ENCODE results near the gene TEX10.
"Not testable (repeated sequence)": the region's sequence is repeated elsewhere in the genome, so short reads cannot be mapped to it uniquely, and the experiment has no call there.

The TEX10 gene

GRCh38 chr9:100394816-100395215 is 42.1 kb upstream of the TEX10 start:
- Histone ChIP-seq H3K9ac (ENCODE audit: low read depth, low read length, poor library complexity) (no peak overlapping the region), H3K79me1 (ENCODE audit: low read depth, low read length) (no peaks in the 10 kb centered on the region), H3K4ac (ENCODE audit: low read length) (no peak overlapping the region), H3K4me3 (ENCODE audit: low read length in 2 of 2) (no peak overlapping the region), H4K91ac (ENCODE audit: low read depth, low read length, poor library complexity) (no peak overlapping the region), H2BK5ac (ENCODE audit: low read length) (no peak overlapping the region), H3K14ac (ENCODE audit: low read length) (no peak overlapping the region), H3K9me3 (replicated peaks in 1 of 2; ENCODE audit: control insufficient read depth in 2 of 2, insufficient read depth in 1 of 2, low read depth in 1 of 2, low read length in 2 of 2) (peaks cover 3 to 4% of the 10 kb centered on the region in 2 donors), H3K36me3 (replicated peaks in 1 of 2; ENCODE audit: control insufficient read depth in 2 of 2, insufficient read depth in 2 of 2, low read length in 2 of 2) (peaks cover 2 to 23% of the 10 kb centered on the region in 2 donors), H3K18ac (ENCODE audit: low read length) (no peak overlapping the region), H3K27ac (replicated peaks; ENCODE audit: low read length) (no peak overlapping the region), H2AFZ (ENCODE audit: low read length) (no peak overlapping the region), H2BK15ac (ENCODE audit: low read length) (no peak overlapping the region), H2BK12ac (ENCODE audit: low read length) (no peak overlapping the region), H2BK120ac (ENCODE audit: low read depth, low read length) (no peak overlapping the region), H3K4me1 (ENCODE audit: control insufficient read depth in 2 of 2, insufficient read depth in 1 of 2, low read depth in 1 of 2, low read length in 2 of 2) (no peaks in the 10 kb centered on the region), H3K27me3 (ENCODE audit: control insufficient read depth in 3 of 3, insufficient read depth in 3 of 3, low read depth in 1 of 3, low read length in 3 of 3) (no peaks in the 10 kb centered on the region), H4K8ac (ENCODE audit: low read depth, low read length) (no peak overlapping the region), H3K4me2 (ENCODE audit: insufficient read depth, low read length, poor library complexity, severe bottlenecking) (no peak overlapping the region), H3K23ac (ENCODE audit: low read depth, low read length, poor library complexity) (no peak overlapping the region), H2AK5ac (ENCODE audit: low read depth, low read length) (no peak overlapping the region)
- no peak for DNase-seq (ENCODE audit: low spot score)
- WGBS, 2 donors (ENCODE audit: extremely low coverage in 2 of 2, insufficient read length in 2 of 2, insufficient replicate concordance in 1 of 2) = no CpG with 5 or more reads among the region's 2 CpGs

DNA sequence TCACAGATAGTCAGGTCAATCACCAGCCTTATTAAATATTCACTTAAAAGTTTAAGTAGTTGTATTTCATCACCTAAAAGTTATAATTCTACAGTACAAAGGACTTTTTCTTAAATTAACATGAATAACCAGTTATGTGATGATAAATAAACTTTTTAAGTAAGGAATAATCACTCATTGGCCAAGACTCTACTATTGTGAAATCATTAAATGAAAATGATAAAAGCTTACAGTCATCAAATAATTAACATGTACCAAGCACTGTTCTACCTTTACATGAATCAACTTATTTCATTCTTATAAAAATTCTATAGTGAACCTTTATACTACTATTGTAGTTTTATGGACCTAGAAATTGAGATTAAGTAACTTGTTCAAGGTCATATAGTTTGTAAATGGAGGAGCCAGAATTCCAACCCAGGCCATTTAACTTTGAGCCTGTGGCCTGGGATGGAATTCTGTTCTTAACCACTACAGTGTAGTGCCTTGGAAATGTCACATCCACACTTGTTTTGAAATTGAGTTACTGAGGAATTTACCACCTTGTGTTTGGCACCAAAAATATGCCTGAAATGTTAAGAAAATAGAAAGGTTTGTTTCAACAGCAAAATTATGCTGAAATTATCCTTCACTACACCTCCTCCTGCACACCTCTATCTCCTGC is 41.4 kb upstream of the TEX10 start:
- H2BK15ac ChIP-seq (ENCODE audit: low read length) = no peak overlapping the region
- H4K91ac ChIP-seq (ENCODE audit: low read depth, low read length, poor library complexity) = no peak overlapping the region
- H3K23ac ChIP-seq (ENCODE audit: low read depth, low read length, poor library complexity) = no peak overlapping the region
- no peak for DNase-seq (ENCODE audit: low spot score)
- no peaks in the 10 kb centered on the region for H3K4me1 ChIP-seq (ENCODE audit: control insufficient read depth in 2 of 2, insufficient read depth in 1 of 2, low read depth in 1 of 2, low read length in 2 of 2)
- H2BK120ac ChIP-seq (ENCODE audit: low read depth, low read length) = no peak overlapping the region
- no peak overlapping the region for H3K4ac ChIP-seq (ENCODE audit: low read length)
- H3K14ac ChIP-seq (ENCODE audit: low read length) = no peak overlapping the region
- no peak overlapping the region for H4K8ac ChIP-seq (ENCODE audit: low read depth, low read length)
- H3K27ac ChIP-seq (replicated peaks; ENCODE audit: low read length) = no peak overlapping the region
- no peak overlapping the region for H3K4me2 ChIP-seq (ENCODE audit: insufficient read depth, low read length, poor library complexity, severe bottlenecking)
- peaks cover 2 to 25% of the 10 kb centered on the region in 2 donors for H3K36me3 ChIP-seq (replicated peaks in 1 of 2; ENCODE audit: control insufficient read depth in 2 of 2, insufficient read depth in 2 of 2, low read length in 2 of 2)
- no peak overlapping the region for H2AFZ ChIP-seq (ENCODE audit: low read length)
- H3K9ac ChIP-seq (ENCODE audit: low read depth, low read length, poor library complexity) = no peak overlapping the region
- no peak overlapping the region for H2BK12ac ChIP-seq (ENCODE audit: low read length)
- peaks cover 3 to 4% of the 10 kb centered on the region in 2 donors for H3K9me3 ChIP-seq (replicated peaks in 1 of 2; ENCODE audit: control insufficient read depth in 2 of 2, insufficient read depth in 1 of 2, low read depth in 1 of 2, low read length in 2 of 2)
- H3K79me1 ChIP-seq (ENCODE audit: low read depth, low read length) = no peaks in the 10 kb centered on the region
- H3K18ac ChIP-seq (ENCODE audit: low read length) = no peak overlapping the region
- no peak overlapping the region for H2BK5ac ChIP-seq (ENCODE audit: low read length)
- H3K27me3 ChIP-seq (ENCODE audit: control insufficient read depth in 3 of 3, insufficient read depth in 3 of 3, low read depth in 1 of 3, low read length in 3 of 3) = no peaks in the 10 kb centered on the region
- no peak overlapping the region for H2AK5ac ChIP-seq (ENCODE audit: low read depth, low read length)
- no peak overlapping the region for H3K4me3 ChIP-seq (ENCODE audit: low read length in 2 of 2)

GRCh38 chr9:100392989-100393388 is 40.2 kb upstream of the TEX10 start:
- not testable (repeated sequence) for H3K27ac ChIP-seq (replicated peaks; ENCODE audit: low read length); H2BK15ac ChIP-seq (ENCODE audit: low read length); H2BK5ac ChIP-seq (ENCODE audit: low read length); H2BK12ac ChIP-seq (ENCODE audit: low read length); H3K79me1 ChIP-seq (ENCODE audit: low read depth, low read length); H3K23ac ChIP-seq (ENCODE audit: low read depth, low read length, poor library complexity); H3K14ac ChIP-seq (ENCODE audit: low read length); H3K18ac ChIP-seq (ENCODE audit: low read length); H2BK120ac ChIP-seq (ENCODE audit: low read depth, low read length); H3K4me1 ChIP-seq (ENCODE audit: control insufficient read depth in 2 of 2, insufficient read depth in 1 of 2, low read depth in 1 of 2, low read length in 2 of 2); H3K9me3 ChIP-seq (replicated peaks in 1 of 2; ENCODE audit: control insufficient read depth in 2 of 2, insufficient read depth in 1 of 2, low read depth in 1 of 2, low read length in 2 of 2); H3K27me3 ChIP-seq (ENCODE audit: control insufficient read depth in 3 of 3, insufficient read depth in 3 of 3, low read depth in 1 of 3, low read length in 3 of 3); H3K4ac ChIP-seq (ENCODE audit: low read length); H3K4me2 ChIP-seq (ENCODE audit: insufficient read depth, low read length, poor library complexity, severe bottlenecking); H2AFZ ChIP-seq (ENCODE audit: low read length); H3K4me3 ChIP-seq (ENCODE audit: low read length in 2 of 2); H2AK5ac ChIP-seq (ENCODE audit: low read depth, low read length); H3K9ac ChIP-seq (ENCODE audit: low read depth, low read length, poor library complexity); H4K91ac ChIP-seq (ENCODE audit: low read depth, low read length, poor library complexity); DNase-seq (ENCODE audit: low spot score); H4K8ac ChIP-seq (ENCODE audit: low read depth, low read length)
- no CpG with 5 or more reads among the region's 21 CpGs for WGBS, 2 donors (ENCODE audit: extremely low coverage in 2 of 2, insufficient read length in 2 of 2, insufficient replicate concordance in 1 of 2)
- peaks cover 2 to 31% of the 10 kb centered on the region in 2 donors for H3K36me3 ChIP-seq (replicated peaks in 1 of 2; ENCODE audit: control insufficient read depth in 2 of 2, insufficient read depth in 2 of 2, low read length in 2 of 2)

- Histone ChIP-seq H3K27me3 (ENCODE audit: control insufficient read depth in 3 of 3, insufficient read depth in 3 of 3, low read depth in 1 of 3, low read length in 3 of 3) (no peaks in the 10 kb centered on the region), H2BK5ac (ENCODE audit: low read length) (no peak overlapping the region), H3K23ac (ENCODE audit: low read depth, low read length, poor library complexity) (no peak overlapping the region), H2BK12ac (ENCODE audit: low read length) (no peak overlapping the region), H2AFZ (ENCODE audit: low read length) (no peak overlapping the region), H3K18ac (ENCODE audit: low read length) (no peak overlapping the region), H3K4me2 (ENCODE audit: insufficient read depth, low read length, poor library complexity, severe bottlenecking) (no peak overlapping the region), H3K4me1 (ENCODE audit: control insufficient read depth in 2 of 2, insufficient read depth in 1 of 2, low read depth in 1 of 2, low read length in 2 of 2) (no peaks in the 10 kb centered on the region), H4K91ac (ENCODE audit: low read depth, low read length, poor library complexity) (no peak overlapping the region), H3K9ac (ENCODE audit: low read depth, low read length, poor library complexity) (no peak overlapping the region), H3K4me3 (ENCODE audit: low read length in 2 of 2) (no peak overlapping the region), H3K4ac (ENCODE audit: low read length) (no peak overlapping the region), H3K14ac (ENCODE audit: low read length) (no peak overlapping the region), H2BK120ac (ENCODE audit: low read depth, low read length) (no peak overlapping the region), H3K79me1 (ENCODE audit: low read depth, low read length) (no peaks in the 10 kb centered on the region), H2BK15ac (ENCODE audit: low read length) (no peak overlapping the region), H4K8ac (ENCODE audit: low read depth, low read length) (no peak overlapping the region), H3K9me3 (replicated peaks in 1 of 2; ENCODE audit: control insufficient read depth in 2 of 2, insufficient read depth in 1 of 2, low read depth in 1 of 2, low read length in 2 of 2) (peaks cover 2 to 15% of the 10 kb centered on the region in 2 donors), H3K27ac (replicated peaks; ENCODE audit: low read length) (no peak overlapping the region), H2AK5ac (ENCODE audit: low read depth, low read length) (no peak overlapping the region), H3K36me3 (replicated peaks in 1 of 2; ENCODE audit: control insufficient read depth in 2 of 2, insufficient read depth in 2 of 2, low read length in 2 of 2) (peaks cover 2 to 9% of the 10 kb centered on the region in 2 donors)
- DNase-seq (ENCODE audit: low spot score) = no peak
- WGBS, 2 donors (ENCODE audit: extremely low coverage in 2 of 2, insufficient read length in 2 of 2, insufficient replicate concordance in 1 of 2) = no CpG with 5 or more reads among the region's 4 CpGs
These were observed 27.1 kb upstream of the TEX10 start for GRCh38 chr9:100379862-100380261.
